Mesothelial cell of epicardium (in vitro differentiated cells): ENCODE measurements around the gene MYG1. TPM values are rescaled to one million over a fixed set of nuclear protein-coding genes. Genes with fewer than 3 reads are reported as not detected.
A peak's percentile ranks its signal among the peaks of the same experiment; 100 is the strongest.
"Not testable (repeated sequence)": the region's sequence is repeated elsewhere in the genome, so short reads cannot be mapped to it uniquely, and the experiment has no call there.

ENCODE experiments used
- DNase-seq, 2 experiments: peaks; one replicate each; pipeline ENCODE4 v3.0.0; 2021; ENCODE audit warnings: low spot score in 2 of 2; ENCODE audit not compliant: unreplicated experiment in 2 of 2
- H3K27ac Mint-ChIP-seq: 2 replicates; pipeline ENCODE4 v1.8.0; 2021; ENCODE audit warnings: mixed read lengths
- H3K27me3 Mint-ChIP-seq: 2 replicates; pipeline ENCODE4 v1.8.0; 2021; ENCODE audit warnings: low read depth, mixed read lengths
- H3K36me3 Mint-ChIP-seq: 2 replicates; pipeline ENCODE4 v1.8.0; 2021; ENCODE audit warnings: mixed read lengths
- H3K4me1 Mint-ChIP-seq: 2 replicates; pipeline ENCODE4 v1.8.0; 2021; ENCODE audit warnings: mixed read lengths
- H3K4me3 Mint-ChIP-seq: 2 replicates; pipeline ENCODE4 v1.8.0; 2021; ENCODE audit warnings: mild to moderate bottlenecking, moderate library complexity, mixed read lengths
- H3K9me3 Mint-ChIP-seq: 2 replicates; pipeline ENCODE4 v1.8.0; 2021; ENCODE audit warnings: mixed read lengths
- total RNA-seq: library from RNA; stranded (reverse); gene quantifications from 3 replicates; pipeline ENCODE4 v1.2.1, GENCODE V29; 2021
- TF ChIP-seq, protein P1 (sequence below): fragments of 200-600 bp; sonication (generic); IDR thresholded peaks from one replicate; pipeline ENCODE4 v1.5.0; 2021; ENCODE audit warnings: antibody characterized with exemption; ENCODE audit not compliant: unreplicated experiment

Gene MYG1
- total RNA-seq, 1 donor from 2014 or later: 55.9 TPM

DNA sequence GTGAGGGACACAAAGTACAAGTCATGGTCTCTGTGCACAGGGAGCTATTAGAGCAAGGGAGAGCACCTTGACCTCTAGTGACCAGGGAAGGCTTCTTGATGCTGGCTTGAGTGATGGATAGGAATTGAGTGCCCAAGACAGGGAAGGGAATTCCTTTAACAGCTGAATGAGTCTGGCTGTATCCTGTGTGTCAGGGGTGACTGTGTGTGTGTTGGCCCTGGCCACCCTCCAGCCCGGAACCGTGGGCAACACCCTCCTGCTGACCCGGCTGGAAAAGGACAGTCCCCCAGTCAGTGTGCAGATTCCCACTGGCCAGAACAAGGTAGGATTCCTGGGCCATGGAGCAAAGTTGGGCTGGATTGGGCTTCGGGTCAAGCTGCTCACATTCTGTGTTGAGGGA, 9.6 kb upstream of the MYG1 start:
- H3K4me1 Mint-ChIP-seq: peaks cover under 1% of the 10 kb centered on the region
- TF ChIP-seq, protein P1, sequence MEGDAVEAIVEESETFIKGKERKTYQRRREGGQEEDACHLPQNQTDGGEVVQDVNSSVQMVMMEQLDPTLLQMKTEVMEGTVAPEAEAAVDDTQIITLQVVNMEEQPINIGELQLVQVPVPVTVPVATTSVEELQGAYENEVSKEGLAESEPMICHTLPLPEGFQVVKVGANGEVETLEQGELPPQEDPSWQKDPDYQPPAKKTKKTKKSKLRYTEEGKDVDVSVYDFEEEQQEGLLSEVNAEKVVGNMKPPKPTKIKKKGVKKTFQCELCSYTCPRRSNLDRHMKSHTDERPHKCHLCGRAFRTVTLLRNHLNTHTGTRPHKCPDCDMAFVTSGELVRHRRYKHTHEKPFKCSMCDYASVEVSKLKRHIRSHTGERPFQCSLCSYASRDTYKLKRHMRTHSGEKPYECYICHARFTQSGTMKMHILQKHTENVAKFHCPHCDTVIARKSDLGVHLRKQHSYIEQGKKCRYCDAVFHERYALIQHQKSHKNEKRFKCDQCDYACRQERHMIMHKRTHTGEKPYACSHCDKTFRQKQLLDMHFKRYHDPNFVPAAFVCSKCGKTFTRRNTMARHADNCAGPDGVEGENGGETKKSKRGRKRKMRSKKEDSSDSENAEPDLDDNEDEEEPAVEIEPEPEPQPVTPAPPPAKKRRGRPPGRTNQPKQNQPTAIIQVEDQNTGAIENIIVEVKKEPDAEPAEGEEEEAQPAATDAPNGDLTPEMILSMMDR: no peak
- no peaks in the 10 kb centered on the region for H3K27me3 Mint-ChIP-seq
- DNase-seq: no peak
- peaks cover 11% of the 10 kb centered on the region for H3K36me3 Mint-ChIP-seq
- no peak overlapping the region for H3K4me3 Mint-ChIP-seq
- no peaks in the 10 kb centered on the region for H3K9me3 Mint-ChIP-seq
- no peak overlapping the region for H3K27ac Mint-ChIP-seq

DNA sequence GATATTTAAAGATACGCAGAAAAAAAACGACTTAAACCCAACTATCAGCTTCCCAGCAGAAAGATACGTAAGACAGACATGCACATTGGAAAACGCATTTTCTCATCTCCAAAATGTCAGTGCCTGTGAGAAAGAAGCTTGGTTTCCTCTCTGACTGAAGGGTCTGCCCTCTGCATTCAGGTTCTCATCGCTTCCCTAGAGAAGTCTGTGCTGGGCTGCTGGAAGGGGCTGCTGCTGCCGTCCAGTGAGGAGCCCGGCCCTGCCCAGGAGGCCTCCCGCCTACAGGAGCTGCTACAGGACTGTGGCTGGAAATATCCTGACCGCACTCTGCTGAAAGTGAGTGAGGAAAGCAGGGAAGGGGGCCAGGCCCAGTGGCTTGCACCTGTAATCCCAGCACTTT, 8.8 kb upstream of the MYG1 start:
- peaks cover 7% of the 10 kb centered on the region for H3K4me1 Mint-ChIP-seq
- TF ChIP-seq, protein P1: no peak
- H3K36me3 Mint-ChIP-seq: peaks cover 11% of the 10 kb centered on the region
- no peak overlapping the region for H3K27ac Mint-ChIP-seq
- no peaks in the 10 kb centered on the region for H3K27me3 Mint-ChIP-seq
- no peaks in the 10 kb centered on the region for H3K9me3 Mint-ChIP-seq
- DNase-seq: no peak
- H3K4me3 Mint-ChIP-seq: no peak overlapping the region

DNA sequence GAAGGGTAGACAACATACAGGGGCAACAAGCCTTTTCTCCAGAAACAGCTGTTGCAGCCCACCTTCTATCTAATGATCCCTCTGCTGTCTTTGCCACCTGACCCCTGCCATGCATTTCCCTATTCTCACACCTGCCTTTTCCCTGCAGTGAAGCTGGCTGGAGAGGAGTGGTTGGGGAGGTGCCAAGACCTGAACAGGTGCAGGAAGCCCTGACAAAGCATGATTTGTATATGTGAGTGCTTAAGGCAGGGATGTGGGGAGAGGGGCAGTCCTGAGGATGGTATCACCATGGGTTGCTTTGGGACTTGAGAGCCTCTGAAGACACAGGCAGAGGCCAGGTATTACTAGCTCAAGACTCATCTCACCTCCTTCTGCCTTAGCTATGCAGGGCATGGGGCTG, 7.1 kb upstream of the MYG1 start:
- H3K27me3 Mint-ChIP-seq: no peaks in the 10 kb centered on the region
- DNase-seq: no peak
- no peak overlapping the region for H3K4me3 Mint-ChIP-seq
- no peaks in the 10 kb centered on the region for H3K9me3 Mint-ChIP-seq
- TF ChIP-seq, protein P1: no peak
- peaks cover 18% of the 10 kb centered on the region for H3K4me1 Mint-ChIP-seq
- peaks cover 7% of the 10 kb centered on the region for H3K36me3 Mint-ChIP-seq
- no peak overlapping the region for H3K27ac Mint-ChIP-seq

DNA sequence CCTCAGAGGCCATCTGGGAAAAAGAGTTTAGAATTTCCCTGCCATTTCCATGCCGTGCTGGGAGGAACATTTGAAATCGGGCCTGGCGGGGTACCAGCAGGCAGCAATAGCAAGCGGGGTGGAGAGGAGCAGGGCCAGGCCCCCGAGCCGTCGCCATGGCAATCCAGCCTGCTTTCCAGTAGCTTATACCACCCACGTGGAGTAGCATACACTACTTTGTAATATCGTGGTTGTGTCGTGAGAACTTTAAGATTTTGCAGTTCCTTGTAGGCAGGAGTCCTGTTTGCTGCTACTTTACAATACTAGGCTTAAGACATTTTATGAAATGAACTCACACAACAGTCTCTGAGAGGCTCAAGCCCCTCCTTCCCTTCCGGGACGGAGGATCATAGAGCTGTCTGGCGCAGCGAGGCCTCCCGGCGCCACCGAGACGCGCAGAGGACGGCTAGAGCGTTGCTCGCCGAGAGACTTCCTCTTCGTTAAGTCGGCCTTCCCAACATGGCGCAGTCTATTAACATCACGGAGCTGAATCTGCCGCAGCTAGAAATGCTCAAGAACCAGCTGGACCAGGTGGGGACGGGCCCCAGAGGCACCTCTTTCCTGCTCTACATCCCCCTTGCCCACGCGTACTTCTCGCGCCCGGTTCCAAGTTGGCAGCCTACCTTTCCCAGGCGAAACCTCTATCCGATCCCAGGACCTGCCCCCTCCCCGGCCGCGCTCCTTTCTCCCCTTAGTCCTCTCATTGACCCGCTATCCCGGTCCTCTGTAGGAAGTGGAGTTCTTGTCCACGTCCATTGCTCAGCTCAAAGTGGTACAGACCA, 4.2 kb upstream of the MYG1 start, which contains the start of gene PFDN5:
Gene PFDN5, plus strand, starts transcription at position 473 of the 821 bp plus-strand sequence. Its CDS starts 26 bp downstream, at position 499.
- H3K27me3 Mint-ChIP-seq: no peaks in the 10 kb centered on the region
- H3K4me1 Mint-ChIP-seq: peaks cover 26% of the 10 kb centered on the region
- H3K9me3 Mint-ChIP-seq: no peaks in the 10 kb centered on the region
- H3K27ac Mint-ChIP-seq: peak within 1 kb of the TSS; percentile 98
- peak within 1 kb of the TSS; percentile 99 for H3K4me3 Mint-ChIP-seq
- TF ChIP-seq, protein P1: no peak
- peak; percentile 55 to 81 for DNase-seq
- peaks cover 9% of the 10 kb centered on the region for H3K36me3 Mint-ChIP-seq

DNA sequence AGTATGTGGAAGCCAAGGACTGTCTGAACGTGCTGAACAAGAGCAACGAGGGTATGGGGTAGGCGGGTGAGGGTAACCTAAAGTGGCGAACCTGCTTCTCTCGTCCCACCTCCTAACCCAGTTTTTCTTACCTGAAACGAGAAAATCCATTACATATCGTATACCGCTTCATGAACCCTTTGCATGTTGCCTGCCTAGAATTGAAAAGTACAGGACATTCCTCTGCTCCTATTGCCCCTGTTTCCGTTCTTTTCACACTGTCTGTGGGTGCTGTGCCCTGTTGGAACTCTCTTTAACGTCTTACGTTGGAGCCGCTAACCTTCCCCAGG, 3.6 kb upstream of the MYG1 start:
- no peak for DNase-seq
- Mint-ChIP-seq H3K4me1 (peaks cover 31% of the 10 kb centered on the region), H3K9me3 (no peaks in the 10 kb centered on the region), H3K27ac (peak overlapping the region; percentile 98), H3K36me3 (peaks cover 9% of the 10 kb centered on the region), H3K27me3 (no peaks in the 10 kb centered on the region), H3K4me3 (peak overlapping the region; percentile 99)
- TF ChIP-seq, protein P1: no peak

DNA sequence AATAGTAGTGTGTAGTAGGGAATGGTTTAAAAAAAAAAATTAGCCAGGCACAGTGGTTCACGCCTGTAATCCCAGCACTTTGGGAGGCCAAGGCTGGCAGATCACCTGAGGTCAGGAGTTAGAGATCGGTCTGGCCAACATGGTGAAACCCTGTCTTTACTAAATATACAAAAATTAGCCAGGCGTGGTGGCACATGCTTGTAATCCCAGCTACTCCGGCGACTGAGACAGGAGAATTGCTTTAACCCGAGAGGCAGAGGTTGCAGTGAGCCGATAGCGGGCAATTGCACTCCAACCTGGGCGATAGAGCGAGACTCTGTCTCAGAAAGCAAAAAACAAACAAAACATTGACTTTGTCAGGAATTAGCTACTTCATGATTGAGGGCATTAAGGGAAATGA, 2.4 kb upstream of the MYG1 start:
- H3K36me3 Mint-ChIP-seq: peaks cover 12% of the 10 kb centered on the region
- not testable (repeated sequence) for H3K9me3 Mint-ChIP-seq, DNase-seq, H3K27me3 Mint-ChIP-seq
- peak overlapping the region; percentile 14 for H3K27ac Mint-ChIP-seq
- H3K4me1 Mint-ChIP-seq: peaks cover 37% of the 10 kb centered on the region
- peak overlapping the region; percentile 22 for H3K4me3 Mint-ChIP-seq
